ENCODE results near the gene PICK1.

PICK1 gene

DNA sequence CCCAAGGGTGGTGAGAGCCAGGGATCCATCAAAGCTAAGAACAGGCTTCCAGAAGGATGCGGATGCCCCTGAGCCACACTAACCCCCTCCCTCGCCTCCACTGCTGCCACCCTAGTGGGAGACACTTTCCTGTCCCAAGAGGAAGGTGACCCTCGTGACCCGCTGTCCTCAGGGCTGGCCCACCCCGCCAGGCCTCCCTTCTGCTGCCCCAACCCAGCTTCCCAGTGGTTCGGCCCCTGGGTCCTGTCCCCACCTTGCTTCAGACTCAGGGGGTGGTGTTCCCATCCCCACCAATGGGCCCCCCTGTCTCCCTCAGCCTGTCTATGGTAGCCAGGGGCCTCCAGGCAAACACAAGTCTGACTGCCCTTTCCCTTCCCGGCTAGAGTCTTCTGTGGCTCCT lies 6.5 kb upstream of the PICK1 start:
- TF ChIP-seq, protein P1, sequence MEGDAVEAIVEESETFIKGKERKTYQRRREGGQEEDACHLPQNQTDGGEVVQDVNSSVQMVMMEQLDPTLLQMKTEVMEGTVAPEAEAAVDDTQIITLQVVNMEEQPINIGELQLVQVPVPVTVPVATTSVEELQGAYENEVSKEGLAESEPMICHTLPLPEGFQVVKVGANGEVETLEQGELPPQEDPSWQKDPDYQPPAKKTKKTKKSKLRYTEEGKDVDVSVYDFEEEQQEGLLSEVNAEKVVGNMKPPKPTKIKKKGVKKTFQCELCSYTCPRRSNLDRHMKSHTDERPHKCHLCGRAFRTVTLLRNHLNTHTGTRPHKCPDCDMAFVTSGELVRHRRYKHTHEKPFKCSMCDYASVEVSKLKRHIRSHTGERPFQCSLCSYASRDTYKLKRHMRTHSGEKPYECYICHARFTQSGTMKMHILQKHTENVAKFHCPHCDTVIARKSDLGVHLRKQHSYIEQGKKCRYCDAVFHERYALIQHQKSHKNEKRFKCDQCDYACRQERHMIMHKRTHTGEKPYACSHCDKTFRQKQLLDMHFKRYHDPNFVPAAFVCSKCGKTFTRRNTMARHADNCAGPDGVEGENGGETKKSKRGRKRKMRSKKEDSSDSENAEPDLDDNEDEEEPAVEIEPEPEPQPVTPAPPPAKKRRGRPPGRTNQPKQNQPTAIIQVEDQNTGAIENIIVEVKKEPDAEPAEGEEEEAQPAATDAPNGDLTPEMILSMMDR (IDR thresholded peaks at IDR 0.05) = no peak

DNA sequence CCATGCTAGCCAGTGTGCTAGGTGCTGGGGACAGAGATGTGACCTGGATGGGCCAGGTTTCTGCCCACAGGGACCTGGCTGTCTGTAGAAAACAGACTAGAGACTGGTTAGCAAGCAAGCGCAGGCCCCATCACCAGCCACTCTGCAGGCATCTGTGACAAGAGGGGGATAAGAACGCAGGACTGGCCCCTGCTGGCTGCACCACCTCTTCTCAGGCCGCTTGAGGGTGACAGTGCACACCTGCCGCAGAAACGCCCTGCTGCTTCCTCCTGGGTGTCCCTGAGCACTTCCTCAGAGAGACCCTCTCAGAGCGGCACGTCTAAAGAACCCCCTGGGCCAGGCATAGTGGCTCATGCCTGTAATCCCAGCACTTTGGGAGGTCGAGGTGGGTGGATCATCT lies 5.9 kb upstream of the PICK1 start:
- TF ChIP-seq, protein P1 (IDR thresholded peaks at IDR 0.05) = no peak

DNA sequence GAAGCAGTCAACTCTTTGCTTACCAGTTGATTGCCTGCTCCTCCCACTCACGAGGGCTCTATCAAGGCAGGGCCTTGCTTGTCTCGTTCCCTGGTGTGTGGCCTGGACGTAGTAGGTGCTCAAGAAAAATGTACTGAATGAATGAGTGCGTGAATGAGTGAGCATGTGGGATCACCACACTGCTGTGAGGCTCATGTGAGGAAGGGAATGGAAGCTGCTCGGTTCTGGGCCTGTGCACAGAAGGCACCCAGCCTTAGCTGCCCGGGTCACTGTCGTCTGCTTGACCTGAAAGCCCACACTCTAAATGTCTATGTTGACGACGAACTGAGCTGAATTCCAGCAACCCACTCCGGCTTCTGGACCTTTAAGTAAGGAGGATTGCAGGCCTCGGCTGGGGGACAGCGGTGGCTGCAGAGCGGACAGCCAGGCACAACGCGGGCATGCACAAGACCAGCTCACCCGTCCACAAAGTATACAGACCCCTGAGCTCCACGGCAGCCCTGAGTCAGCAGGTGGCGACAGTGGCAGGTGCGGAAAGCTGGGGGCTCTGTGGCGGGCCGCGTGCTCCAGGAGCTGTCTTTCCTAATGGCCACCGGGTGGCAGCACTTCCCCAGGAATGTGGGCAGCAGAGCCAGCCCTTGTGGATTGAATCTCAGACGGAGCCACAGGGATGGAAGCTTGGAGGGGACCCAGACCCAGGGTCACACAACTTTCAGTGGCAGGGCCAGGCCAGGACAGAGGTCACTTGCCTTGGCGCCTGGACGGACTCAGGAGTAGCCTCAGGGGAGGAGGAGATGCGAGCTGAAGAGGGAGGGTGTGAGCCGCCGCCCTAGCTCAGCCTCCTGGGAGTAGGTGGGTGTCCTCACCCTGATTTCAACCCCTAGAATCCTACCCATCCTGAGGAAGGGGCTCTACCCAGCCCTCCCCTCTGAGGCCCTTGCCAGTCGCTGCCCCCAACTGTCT lies 5.0 kb upstream of the PICK1 start:
- TF ChIP-seq, protein P1 (IDR thresholded peaks at IDR 0.05) = peak; percentile 93

DNA sequence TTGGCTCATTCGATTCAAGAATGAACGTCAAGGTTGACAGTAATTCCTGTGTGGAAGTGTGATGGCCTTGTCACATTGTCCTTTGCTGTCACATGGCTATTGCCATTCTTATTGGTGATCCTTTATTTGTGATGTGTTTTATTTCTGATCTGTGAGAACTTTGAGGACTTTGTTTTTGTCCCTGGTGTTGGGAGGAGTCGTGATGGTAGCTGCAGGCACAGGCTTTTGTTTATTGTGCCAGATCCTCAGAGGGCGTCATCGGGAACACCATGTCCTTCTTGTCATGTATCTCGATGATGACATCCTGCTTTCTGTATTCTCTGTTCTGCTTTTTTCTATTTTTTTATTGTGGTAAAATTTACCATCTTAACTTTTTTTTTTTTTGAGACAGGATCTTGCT lies 5.6 kb downstream of the PICK1 start:
- TF ChIP-seq, protein P1 (IDR thresholded peaks at IDR 0.05) = no peak

DNA sequence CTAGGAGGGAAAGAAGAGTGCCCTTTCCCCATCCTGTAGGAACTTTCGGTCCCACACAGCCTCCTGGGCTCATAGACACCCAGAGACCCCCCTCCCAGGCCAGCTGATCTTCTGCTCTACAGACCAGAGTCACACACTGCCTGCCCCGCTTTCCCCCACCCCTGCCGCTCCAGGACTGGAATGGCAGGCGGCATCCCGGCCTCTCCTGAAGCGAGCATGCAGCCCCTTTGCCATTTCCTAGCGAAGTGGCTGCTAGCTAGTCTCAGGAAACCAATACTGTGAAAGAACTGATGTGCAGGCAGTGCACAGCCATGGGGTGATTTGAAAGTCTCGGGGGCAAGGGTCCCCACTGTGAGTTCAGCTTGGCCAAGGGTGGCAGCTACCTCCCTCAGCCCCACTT lies 8.3 kb downstream of the PICK1 start:
- TF ChIP-seq, protein P1 (IDR thresholded peaks at IDR 0.05) = no peak

DNA sequence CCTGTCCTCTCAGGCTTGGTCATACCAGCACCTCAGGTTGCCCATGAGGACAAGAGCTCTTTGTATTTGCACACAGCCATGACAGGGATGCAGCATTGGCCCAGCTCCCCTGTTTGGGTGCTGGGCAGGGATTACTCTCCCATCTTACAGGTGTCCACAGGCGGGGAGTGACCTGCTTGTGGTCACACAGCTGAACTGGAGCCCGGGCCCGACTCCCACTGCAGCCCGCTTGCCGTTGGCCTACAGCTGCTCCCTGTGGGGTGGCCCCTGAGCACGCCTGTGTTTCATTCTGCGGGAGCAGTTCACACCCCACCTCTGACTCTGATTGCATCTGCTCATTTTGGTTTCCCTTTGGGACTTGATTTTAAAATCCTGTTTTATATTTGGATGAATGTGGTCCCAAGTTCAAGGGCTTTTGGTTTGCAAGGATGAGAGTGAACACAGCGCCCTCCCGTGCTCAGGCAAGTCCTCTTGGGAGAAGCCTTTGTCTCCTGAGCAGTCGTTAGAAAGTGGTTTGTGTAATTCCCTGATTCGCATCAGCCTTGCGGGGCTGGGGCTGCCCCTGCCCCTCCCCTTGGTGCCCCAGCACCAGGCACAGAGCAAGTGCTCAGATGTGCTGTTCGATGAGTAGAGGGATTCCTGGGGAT lies 9.3 kb downstream of the PICK1 start:
- TF ChIP-seq, protein P1 (IDR thresholded peaks at IDR 0.05) = no peak

DNA sequence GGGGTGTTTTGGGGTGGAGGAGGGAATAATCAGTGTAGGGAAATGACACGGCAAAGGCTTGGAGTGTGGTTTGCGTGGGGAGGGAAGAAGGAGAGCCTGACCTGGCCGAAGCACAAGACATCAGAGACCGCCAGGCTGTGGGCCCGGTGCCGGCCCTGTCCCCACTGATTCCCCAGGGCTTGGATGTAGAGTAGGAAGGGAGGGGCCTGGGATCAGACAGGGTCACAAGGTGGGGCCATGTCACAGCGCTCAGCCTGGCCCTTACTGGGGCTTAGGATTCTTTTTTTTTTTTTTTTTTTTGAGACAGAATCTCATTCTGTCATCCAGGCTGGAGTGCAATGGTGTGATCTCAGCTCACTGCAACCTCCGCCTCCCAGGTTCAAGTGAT lies 9.8 kb downstream of the PICK1 start:
- TF ChIP-seq, protein P1 (IDR thresholded peaks at IDR 0.05) = no peak

All from LNCAP (cell line).